Stimulated activated CD4-positive, alpha-beta T cell treated with anti-CD3 and anti-CD28 coated beads, Interleukin-1b, Interleukin-23, amount 100 ng/mL, for 4 hours (primary cell): ENCODE measurements around the gene THSD7A.

Experiments used
- DNase-seq, 2 donors: peaks; one replicate each; pipeline ENCODE4 v3.0.0-alpha.2; 2020; ENCODE audit warnings: low read depth in 2 of 2

The THSD7A gene

GRCh38 chr7:11810043-11810625 is 21.9 kb downstream of the THSD7A start:
- DNase-seq: no peak

GRCh38 chr7:11807000-11807399 is 25.0 kb downstream of the THSD7A start:
- no peak for DNase-seq

DNA sequence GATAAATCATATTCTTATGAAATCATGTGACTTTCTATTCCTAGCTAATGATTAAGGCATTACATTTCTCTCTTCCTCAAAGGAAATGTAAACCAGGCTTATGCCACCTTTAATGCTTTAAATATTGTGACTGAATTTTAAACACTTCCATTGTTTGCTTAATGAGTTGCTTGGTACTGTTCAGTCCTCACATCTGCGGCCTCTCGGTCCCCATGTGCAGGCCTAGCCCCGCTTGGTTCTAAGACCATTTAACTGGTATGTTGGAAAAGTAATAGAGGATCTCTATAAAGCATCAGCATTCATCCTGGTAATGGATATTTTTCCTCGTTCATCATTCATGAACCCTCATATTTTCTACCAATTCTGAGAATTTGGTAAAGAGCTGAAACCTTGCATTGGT is 27.4 kb downstream of the THSD7A start:
- DNase-seq: no peak

GRCh38 chr7:11795231-11795630 is 36.8 kb downstream of the THSD7A start:
- DNase-seq: no peak

- DNase-seq: no peak
Observed at GRCh38 chr7:11792166-11792565, 39.8 kb downstream of the THSD7A start.

- DNase-seq: no peak
Observed at GRCh38 chr7:11788568-11788967, 43.4 kb downstream of the THSD7A start.

DNA sequence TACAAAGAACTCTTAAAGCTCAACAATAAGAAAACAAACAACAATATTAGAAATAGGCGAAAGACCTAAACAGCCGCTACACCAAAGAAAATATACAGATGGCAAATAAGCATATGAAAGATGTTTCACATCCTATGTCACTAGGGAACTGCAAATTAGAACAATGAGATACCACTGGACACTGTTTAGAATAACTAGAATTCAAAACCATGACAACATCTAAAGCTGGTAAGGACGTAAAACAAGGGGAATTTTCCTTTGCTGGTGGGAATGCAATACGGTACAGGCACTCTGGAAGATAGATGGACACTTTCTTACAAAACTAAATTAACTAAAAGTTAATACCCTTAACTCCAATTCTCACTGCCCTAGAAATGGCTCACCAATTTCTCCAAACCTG is 44.5 kb downstream of the THSD7A start:
- no peak for DNase-seq

GRCh38 chr7:11786186-11786585 is 45.8 kb downstream of the THSD7A start:
- no peak for DNase-seq

- DNase-seq: no peak
Observed at GRCh38 chr7:11784769-11785536, 47.0 kb downstream of the THSD7A start.

DNA sequence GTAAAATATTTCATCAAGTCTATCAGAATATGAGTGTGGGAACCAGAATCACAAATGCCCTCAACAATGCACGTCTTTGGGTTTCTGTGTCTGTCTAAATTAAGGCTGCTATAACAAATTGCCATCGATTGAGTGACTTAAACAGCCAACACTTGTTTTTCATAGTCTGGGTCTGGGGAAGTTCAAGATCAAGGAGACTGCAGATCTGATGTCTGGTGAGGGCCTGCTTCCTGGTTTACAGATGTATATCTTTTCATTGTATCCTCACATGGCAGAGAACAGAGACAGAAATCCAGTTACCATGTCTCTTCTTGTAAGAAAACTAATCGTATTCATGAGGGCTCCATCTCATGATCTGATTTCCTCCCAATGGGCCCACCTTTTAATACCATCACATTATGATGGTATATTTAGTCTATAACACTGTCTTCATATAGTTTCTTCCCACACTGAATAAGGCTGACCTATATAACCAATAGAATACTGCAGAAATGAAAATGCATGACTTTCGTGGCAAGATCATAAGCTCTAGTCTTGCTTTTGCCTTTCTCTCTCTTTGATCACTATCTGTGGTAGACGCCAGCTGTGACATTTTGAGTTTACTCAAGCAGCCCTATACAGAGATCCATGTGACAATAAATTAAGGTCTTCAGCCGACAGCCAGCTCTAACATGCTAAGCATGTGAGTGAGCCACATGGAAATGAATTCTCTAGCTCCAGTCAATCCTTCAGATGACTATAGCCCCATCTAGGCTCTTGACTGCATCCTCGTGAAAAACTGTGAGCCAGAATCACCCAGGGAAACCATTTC is 51.9 kb downstream of the THSD7A start:
- no peak for DNase-seq

DNA sequence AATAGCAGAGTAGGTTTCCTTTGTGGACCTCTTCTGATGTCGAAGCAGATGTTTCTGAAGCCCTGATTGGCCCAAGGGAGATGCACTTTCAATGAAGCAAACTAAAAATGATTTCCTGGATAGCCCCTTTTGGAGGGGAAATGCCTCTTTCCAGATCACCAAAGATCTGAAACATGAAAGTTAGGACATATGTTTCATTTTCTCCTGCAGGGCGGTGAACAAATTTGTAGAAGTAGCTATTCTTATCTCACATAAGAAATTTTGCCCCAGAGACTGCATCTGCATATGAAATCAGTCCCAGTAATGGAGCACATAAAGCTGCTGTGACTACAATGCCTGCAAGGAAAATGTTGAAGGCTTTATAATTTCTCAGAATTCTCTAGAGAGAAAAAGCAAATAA is 56.0 kb downstream of the THSD7A start:
- DNase-seq: no peak

GRCh38 chr7:11775401-11775800 is 56.6 kb downstream of the THSD7A start:
- no peak for DNase-seq

GRCh38 chr7:11768263-11768662 is 63.7 kb downstream of the THSD7A start:
- DNase-seq: no peak

DNA sequence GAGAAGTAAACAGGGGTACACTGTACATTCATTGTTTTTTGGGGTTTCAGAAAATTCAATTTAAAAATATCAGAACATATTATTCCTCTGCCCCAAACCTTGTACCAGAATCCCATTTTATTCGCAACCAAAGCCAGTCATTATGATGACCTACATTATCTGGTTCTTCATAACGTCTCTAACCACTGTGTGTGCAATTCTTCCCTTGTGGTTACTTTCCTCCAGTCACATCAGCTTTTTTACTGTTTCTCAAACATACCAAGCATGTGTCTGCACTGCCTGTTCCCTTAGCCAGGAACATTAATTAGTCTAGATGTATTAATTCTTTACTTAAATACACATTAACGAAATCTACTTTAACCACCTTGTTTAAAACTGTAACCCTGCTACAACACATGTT is 64.8 kb downstream of the THSD7A start:
- DNase-seq: no peak

- no peak for DNase-seq
Observed at GRCh38 chr7:11760372-11760771, 71.6 kb downstream of the THSD7A start.

DNA sequence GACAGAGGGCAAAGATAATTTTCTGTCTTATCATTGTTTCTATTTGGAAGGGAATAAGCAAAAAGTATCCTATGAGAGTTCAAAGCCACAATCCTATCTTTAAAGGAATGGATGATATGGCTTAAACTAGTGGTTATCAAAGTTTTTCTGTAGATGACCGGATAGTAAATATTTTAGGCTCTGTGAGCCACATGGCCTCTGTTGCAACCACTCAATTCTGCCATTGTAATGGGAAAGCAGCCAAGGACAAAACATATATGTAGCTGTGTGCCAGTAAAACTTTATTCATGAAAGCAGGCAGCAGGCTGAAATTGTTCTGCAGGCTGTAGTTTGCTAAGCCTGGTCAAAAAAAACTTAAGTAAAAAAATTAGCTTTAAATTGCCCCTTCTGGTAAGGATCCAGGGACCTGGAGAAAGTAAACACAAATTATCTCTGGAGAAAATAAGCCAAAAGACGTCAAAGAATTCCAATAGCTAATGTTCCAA is 73.3 kb downstream of the THSD7A start:
- no peak for DNase-seq

GRCh38 chr7:11757153-11757552 is 74.8 kb downstream of the THSD7A start:
- DNase-seq: no peak

- DNase-seq: no peak
Observed at GRCh38 chr7:11754933-11755332, 77.1 kb downstream of the THSD7A start.

- DNase-seq: no peak
Observed at GRCh38 chr7:11754123-11754522, 77.9 kb downstream of the THSD7A start.

DNA sequence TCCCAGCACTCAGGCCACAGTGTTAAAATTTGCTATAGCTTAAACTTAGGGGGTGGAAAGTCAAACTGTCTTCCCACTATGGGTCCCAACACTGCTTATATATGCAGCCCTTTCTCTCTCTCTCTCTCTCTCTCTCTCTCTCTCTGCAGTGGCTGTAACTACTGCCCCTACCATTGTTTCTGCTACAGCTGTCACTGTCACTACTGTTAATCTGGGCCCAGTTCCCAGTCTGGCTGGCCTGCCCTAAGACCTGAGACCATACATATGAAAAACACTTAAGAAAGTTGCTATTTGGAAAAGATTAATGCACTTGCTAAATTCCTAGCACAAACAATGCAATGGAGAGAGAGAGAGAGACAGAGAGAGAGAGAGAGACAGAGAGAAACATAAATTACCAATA is 78.6 kb downstream of the THSD7A start:
- DNase-seq: no peak

DNA sequence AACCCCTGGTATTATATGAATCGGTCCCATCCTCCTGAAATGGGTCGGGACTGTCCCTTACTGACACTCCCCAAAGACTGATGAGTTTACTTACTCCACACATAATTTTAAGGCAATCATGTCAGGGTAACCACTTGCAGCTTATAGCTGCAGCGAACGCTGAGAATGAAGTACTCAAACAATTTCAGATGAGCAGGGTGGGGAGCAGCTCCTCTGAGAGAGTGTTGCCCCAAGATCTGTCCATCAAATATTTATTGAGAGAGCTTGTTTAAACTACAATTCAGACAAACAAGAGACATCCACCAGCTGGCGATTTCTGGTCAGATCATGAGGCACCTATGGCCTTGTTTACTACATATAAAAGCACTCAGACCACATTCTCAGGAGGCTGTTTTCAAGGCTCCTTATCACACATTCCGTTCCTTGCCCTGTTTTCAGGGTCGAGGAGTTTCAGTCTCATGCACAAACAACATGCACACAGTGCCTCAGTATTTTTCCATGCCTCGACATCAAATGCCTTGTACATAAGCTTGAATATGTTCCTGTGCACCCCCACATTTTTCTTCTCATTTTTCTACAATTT is 80.1 kb downstream of the THSD7A start:
- DNase-seq: no peak

- DNase-seq: no peak
Observed at GRCh38 chr7:11751315-11751714, 80.7 kb downstream of the THSD7A start.
